Osteocyte (in vitro differentiated cells): ENCODE results near the gene RICTOR. TPM values are rescaled to one million over a fixed set of nuclear protein-coding genes. Genes with fewer than 3 reads are reported as not detected.
"Not testable (repeated sequence)": the region's sequence is repeated elsewhere in the genome, so short reads cannot be mapped to it uniquely, and the experiment has no call there.

Source experiments
- DNase-seq: peaks from one replicate; pipeline ENCODE4 v3.0.0; 2021; ENCODE audit warnings: mixed read lengths; ENCODE audit not compliant: unreplicated experiment; ENCODE audit errors: extremely low spot score
- H3K27ac Mint-ChIP-seq: one replicate; pipeline ENCODE4 v1.8.0; 2021; ENCODE audit warnings: mild to moderate bottlenecking, mixed read lengths; ENCODE audit not compliant: unreplicated experiment
- H3K27me3 Mint-ChIP-seq: one replicate; pipeline ENCODE4 v1.8.0; 2021; ENCODE audit warnings: mixed read lengths; ENCODE audit not compliant: unreplicated experiment
- H3K36me3 Mint-ChIP-seq: one replicate; pipeline ENCODE4 v1.8.0; 2021; ENCODE audit warnings: mixed read lengths; ENCODE audit not compliant: unreplicated experiment
- H3K4me1 Mint-ChIP-seq: one replicate; pipeline ENCODE4 v1.8.0; 2021; ENCODE audit warnings: mixed read lengths; ENCODE audit not compliant: unreplicated experiment
- H3K4me3 Mint-ChIP-seq: one replicate; pipeline ENCODE4 v1.8.0; 2021; ENCODE audit warnings: mild to moderate bottlenecking, moderate library complexity, mixed read lengths; ENCODE audit not compliant: unreplicated experiment
- H3K9me3 Mint-ChIP-seq: one replicate; pipeline ENCODE4 v1.8.0; 2021; ENCODE audit warnings: mixed read lengths; ENCODE audit not compliant: unreplicated experiment
- CTCF ChIP-seq: fragments of 200-600 bp; sonication (generic); IDR thresholded peaks from 2 replicates; pipeline ENCODE4 v1.5.0; 2021; ENCODE audit warnings: antibody characterized with exemption, mild to moderate bottlenecking, moderate library complexity
- total RNA-seq: library from RNA; stranded (reverse); gene quantifications from 2 replicates; pipeline ENCODE4 v1.2.1, GENCODE V29; 2021

The RICTOR gene
- total RNA-seq, 1 donor from 2014 or later = 31.2 TPM

GRCh38 chr5:39055027-39055767 lies 19.0 kb downstream of the RICTOR start:
- TF ChIP-seq CTCF = no peak
- H3K27ac Mint-ChIP-seq = no peak overlapping the region
- no peak overlapping the region for H3K4me3 Mint-ChIP-seq
- no peaks in the 10 kb centered on the region for H3K9me3 Mint-ChIP-seq
- peaks cover 12% of the 10 kb centered on the region for H3K36me3 Mint-ChIP-seq
- DNase-seq = no peak
- H3K27me3 Mint-ChIP-seq = no peaks in the 10 kb centered on the region
- peaks cover 15% of the 10 kb centered on the region for H3K4me1 Mint-ChIP-seq

GRCh38 chr5:39053189-39053588 lies 21.0 kb downstream of the RICTOR start:
- Mint-ChIP-seq H3K4me3 (no peak overlapping the region), H3K9me3 (no peaks in the 10 kb centered on the region), H3K36me3 (peaks cover 11% of the 10 kb centered on the region), H3K27me3 (no peaks in the 10 kb centered on the region), H3K4me1 (peaks cover 11% of the 10 kb centered on the region), H3K27ac (no peak overlapping the region)
- DNase-seq = no peak
- TF ChIP-seq CTCF = no peak

GRCh38 chr5:39052141-39052540 lies 22.1 kb downstream of the RICTOR start:
- H3K27ac Mint-ChIP-seq = no peak overlapping the region
- no peaks in the 10 kb centered on the region for H3K9me3 Mint-ChIP-seq
- peaks cover 11% of the 10 kb centered on the region for H3K36me3 Mint-ChIP-seq
- no peak for TF ChIP-seq CTCF
- peaks cover 5% of the 10 kb centered on the region for H3K4me1 Mint-ChIP-seq
- no peak for DNase-seq
- no peaks in the 10 kb centered on the region for H3K27me3 Mint-ChIP-seq
- no peak overlapping the region for H3K4me3 Mint-ChIP-seq

GRCh38 chr5:39049315-39049714 lies 24.9 kb downstream of the RICTOR start:
- no peak for TF ChIP-seq CTCF
- DNase-seq = no peak
- Mint-ChIP-seq H3K27ac (no peak overlapping the region), H3K4me3 (no peak overlapping the region), H3K27me3 (no peaks in the 10 kb centered on the region), H3K4me1 (peaks cover 1% of the 10 kb centered on the region), H3K9me3 (no peaks in the 10 kb centered on the region), H3K36me3 (no peaks in the 10 kb centered on the region)

GRCh38 chr5:39040875-39041274 lies 33.3 kb downstream of the RICTOR start:
- Mint-ChIP-seq H3K9me3 (peaks cover 5% of the 10 kb centered on the region), H3K4me1 (no peaks in the 10 kb centered on the region), H3K27ac (no peak overlapping the region), H3K27me3 (no peaks in the 10 kb centered on the region), H3K4me3 (no peak overlapping the region), H3K36me3 (peaks cover 5% of the 10 kb centered on the region)
- DNase-seq = no peak
- no peak for TF ChIP-seq CTCF

GRCh38 chr5:39034493-39034892 lies 39.7 kb downstream of the RICTOR start:
- H3K4me3 Mint-ChIP-seq, H3K27ac Mint-ChIP-seq, DNase-seq, H3K36me3 Mint-ChIP-seq, H3K27me3 Mint-ChIP-seq: not testable (repeated sequence)
- peaks cover 12% of the 10 kb centered on the region for H3K4me1 Mint-ChIP-seq
- peaks cover 11% of the 10 kb centered on the region for H3K9me3 Mint-ChIP-seq
